GM12878 (cell line): ENCODE data around the gene FGF2. TPM values are rescaled to one million over a fixed set of nuclear protein-coding genes. Genes with fewer than 3 reads are reported as not detected.

ENCODE experiments used
- ATAC-seq: fragments of 200-7000 bp; cut with Tn5 transposase; 3 replicates; pipeline ENCODE4 v1.9.1; 2020; ENCODE audit warnings: mild to moderate bottlenecking, moderate library complexity
- BruUV-seq: library from RNA; stranded (reverse); fragments of 400-500 nt; replicated peaks from 2 replicates; lab custom pipeline; 2021; lab: Mats Ljungman, UMichigan
- CTCF ChIA-PET: fragments of 300-600 bp; sonication (Branson Sonifier 250); formaldehyde crosslinking; extraction: SDS; loops from one replicate; lab custom pipeline; 2021; ENCODE audit warnings: inconsistent platforms; lab: Yijun Ruan, JAX
- POLR2A ChIA-PET: fragments of 350-600 bp; formaldehyde crosslinking; extraction: SDS; loops from one replicate; lab custom pipeline; 2021; ENCODE audit warnings: inconsistent platforms; lab: Charles Lee
- RAD21 ChIA-PET: fragments of 300-600 bp; sonication (Branson Sonifier 250); formaldehyde crosslinking; loops from one replicate; lab custom pipeline; 2023; ENCODE audit warnings: antibody characterized with exemption; ENCODE audit not compliant: unreplicated experiment; lab: Charles Lee
- SMC1A ChIA-PET: fragments of 300-600 bp; sonication (Branson Sonifier 250); formaldehyde crosslinking; loops from one replicate; lab custom pipeline; 2023; ENCODE audit not compliant: unreplicated experiment, uncharacterized antibody; lab: Charles Lee
- DNase-seq: peaks from one replicate; pipeline ENCODE4 v3.0.0-alpha.2; 2011; ENCODE audit warnings: low read depth, low spot score
- FAIRE-seq: peaks from 3 replicates; lab custom pipeline; 2011; peaks lifted over from hg19 to GRCh38; lab: Jason Lieb, UNC
- H2AFZ ChIP-seq: 2 replicates; pipeline ENCODE4 v1.6.0; 2011; ENCODE audit warnings: low read depth, low read length, control low read depth; ENCODE audit not compliant: control insufficient read depth
- H3K27ac ChIP-seq: 2 replicates; pipeline ENCODE4 v1.5.1; 2011; ENCODE audit warnings: control low read depth; ENCODE audit not compliant: control insufficient read depth, insufficient read depth
- H3K27me3 ChIP-seq, 2 experiments: replicated peaks in 1 of 2; 2 replicates each; pipeline versions ENCODE4 v1.6.0 to v1.6.1; 2011; ENCODE audit warnings: low read length in 1 of 2; ENCODE audit not compliant: control insufficient read depth in 2 of 2, insufficient read depth in 2 of 2
- H3K36me3 ChIP-seq, 2 experiments: 2 replicates each; pipeline ENCODE4 v1.5.1; 2011; ENCODE audit warnings: low read length in 1 of 2; ENCODE audit not compliant: control insufficient read depth in 2 of 2, insufficient read depth in 2 of 2
- H3K4me1 ChIP-seq: 2 replicates; pipeline ENCODE4 v1.6.1; 2011; ENCODE audit warnings: mild to moderate bottlenecking, low read length, moderate library complexity, mixed read lengths; ENCODE audit not compliant: control insufficient read depth, insufficient read depth
- H3K4me2 ChIP-seq: 2 replicates; pipeline ENCODE4 v1.6.0; 2011; ENCODE audit warnings: control low read depth; ENCODE audit not compliant: control insufficient read depth, insufficient read depth
- H3K4me3 ChIP-seq: fragments of 200-600 bp; sonication (generic); 2 replicates; pipeline ENCODE4 v1.5.1; 2016
- H3K79me2 ChIP-seq: 2 replicates; pipeline ENCODE4 v1.6.0; 2011; ENCODE audit warnings: low read length; ENCODE audit not compliant: control insufficient read depth, insufficient read depth
- H3K9ac ChIP-seq: 2 replicates; pipeline ENCODE4 v1.8.0; 2011; ENCODE audit warnings: low read length, control low read depth, mixed read lengths; ENCODE audit not compliant: control insufficient read depth, insufficient read depth
- H3K9me3 ChIP-seq: replicated peaks from 3 replicates; pipeline ENCODE4 v1.5.1; 2011; ENCODE audit warnings: mild to moderate bottlenecking, low read length; ENCODE audit not compliant: control insufficient read depth, insufficient read depth
- H4K20me1 ChIP-seq: 2 replicates; pipeline ENCODE4 v1.6.0; 2011; ENCODE audit not compliant: control insufficient read depth, insufficient read depth
- CHD2 ChIP-seq: IDR thresholded peaks from 2 replicates; pipeline ENCODE4 v1.6.1; 2011; ENCODE audit warnings: low read depth, low read length, improper control_type of control experiment, borderline replicate concordance
- CHD4 ChIP-seq: fragments of 200-600 bp; sonication (generic); IDR thresholded peaks from 2 replicates; pipeline ENCODE4 v1.6.1; 2016; ENCODE audit warnings: mild to moderate bottlenecking
- E2F4 ChIP-seq: IDR thresholded peaks from 2 replicates; pipeline ENCODE4 v1.6.1; 2012; ENCODE audit warnings: low read depth, low read length, improper control_type of control experiment
- FOS ChIP-seq: IDR thresholded peaks from 3 replicates; pipeline ENCODE4 v1.6.1; 2011; ENCODE audit warnings: borderline replicate concordance; ENCODE audit not compliant: insufficient read length; ENCODE audit errors: extremely low read depth
- FOXK2 ChIP-seq: fragments of 450-650 bp; IDR thresholded peaks from 2 replicates; pipeline ENCODE4 v1.6.1; 2017; ENCODE audit warnings: mild to moderate bottlenecking, moderate library complexity
- FOXM1 ChIP-seq: IDR thresholded peaks from 2 replicates; pipeline ENCODE4 v1.6.1; 2012; ENCODE audit warnings: low read depth, mild to moderate bottlenecking, inconsistent platforms, low read length, moderate library complexity
- GATAD2B ChIP-seq: fragments of 450-650 bp; conservative IDR thresholded peaks from 2 replicates; pipeline ENCODE4 v1.6.1; 2017; ENCODE audit warnings: low read depth, mild to moderate bottlenecking, moderate library complexity
- HCFC1 ChIP-seq: fragments of 150-350 bp; IDR thresholded peaks from 2 replicates; pipeline ENCODE4 v1.6.1; 2014; ENCODE audit warnings: low read length
- KAT2A ChIP-seq: conservative IDR thresholded peaks from 2 replicates; pipeline ENCODE4 v1.6.1; 2011; ENCODE audit warnings: low read depth, low read length; ENCODE audit not compliant: control insufficient read depth
- KDM1A ChIP-seq: fragments of 200-600 bp; sonication (generic); IDR thresholded peaks from 2 replicates; pipeline ENCODE4 v1.6.1; 2016; ENCODE audit warnings: borderline replicate concordance
- MEF2A ChIP-seq: IDR thresholded peaks from 2 replicates; pipeline ENCODE4 v1.6.1; 2011; ENCODE audit warnings: low read depth, mild to moderate bottlenecking, low read length, moderate library complexity; ENCODE audit not compliant: insufficient read depth
- MXI1 ChIP-seq: fragments of 150-350 bp; IDR thresholded peaks from 2 replicates; pipeline ENCODE4 v1.6.1; 2011; ENCODE audit warnings: low read depth, mild to moderate bottlenecking, inconsistent platforms, low read length, improper control_type of control experiment
- NFIC ChIP-seq: IDR thresholded peaks from 2 replicates; pipeline ENCODE4 v1.6.1; 2012; ENCODE audit warnings: low read depth, mild to moderate bottlenecking, inconsistent platforms, low read length, moderate library complexity
- NRF1 ChIP-seq: conservative IDR thresholded peaks from 2 replicates; pipeline ENCODE4 v1.6.1; 2011; ENCODE audit warnings: mild to moderate bottlenecking, low read depth, low read length, improper control_type of control experiment
- PML ChIP-seq: IDR thresholded peaks from 2 replicates; pipeline ENCODE4 v1.6.1; 2012; ENCODE audit warnings: low read length, inconsistent platforms
- POLR2A ChIP-seq: IDR thresholded peaks from 2 replicates; pipeline ENCODE4 v1.6.1; 2011; ENCODE audit warnings: low read depth, mild to moderate bottlenecking, low read length
- RAD21 ChIP-seq: IDR thresholded peaks from 2 replicates; pipeline ENCODE4 v1.6.1; 2011; ENCODE audit warnings: mild to moderate bottlenecking, low read depth, low read length, moderate library complexity; ENCODE audit not compliant: insufficient read depth
- RAD51 ChIP-seq: fragments of 450-650 bp; IDR thresholded peaks from 2 replicates; pipeline ENCODE4 v1.6.1; 2016; ENCODE audit warnings: moderate library complexity, mild to moderate bottlenecking, inconsistent platforms
- RELA ChIP-seq: fragments of 450-650 bp; IDR thresholded peaks from 2 replicates; pipeline ENCODE4 v1.8.0; 2014; ENCODE audit warnings: borderline replicate concordance; ENCODE audit not compliant: partially characterized antibody
- SIX5 ChIP-seq: IDR thresholded peaks from 2 replicates; pipeline ENCODE4 v1.6.1; 2011; ENCODE audit warnings: mild to moderate bottlenecking, low read depth, low read length, moderate library complexity; ENCODE audit not compliant: severe bottlenecking
- SMC3 ChIP-seq: IDR thresholded peaks from 2 replicates; pipeline ENCODE4 v1.6.1; 2011; ENCODE audit warnings: low read length, improper control_type of control experiment, borderline replicate concordance
- TAF1 ChIP-seq: IDR thresholded peaks from 2 replicates; pipeline ENCODE4 v1.6.1; 2011; ENCODE audit warnings: mild to moderate bottlenecking, low read depth, low read length, borderline replicate concordance
- TBL1XR1 ChIP-seq: IDR thresholded peaks from 2 replicates; pipeline ENCODE4 v1.6.1; 2012; ENCODE audit warnings: low read depth, low read length, improper control_type of control experiment
- YBX1 ChIP-seq: fragments of 450-650 bp; IDR thresholded peaks from 2 replicates; pipeline ENCODE4 v1.6.1; 2016; ENCODE audit warnings: antibody characterized with exemption
- ZNF274 ChIP-seq: IDR thresholded peaks from one replicate; pipeline ENCODE4 v1.8.0; 2011; ENCODE audit not compliant: insufficient read length, insufficient read depth
- ZZZ3 ChIP-seq: IDR thresholded peaks from 2 replicates; pipeline ENCODE4 v1.6.1; 2011; ENCODE audit warnings: low read depth; ENCODE audit not compliant: control insufficient read depth, insufficient read length
- WGBS: methylation state at CpG from one replicate; pipeline ENCODE4 v1.1.6; 2016; ENCODE audit warnings: low lambda C conversion rate; ENCODE audit not compliant: insufficient replicate concordance, insufficient coverage; ENCODE audit errors: missing lambda C conversion rate; 5-methylcytosine and 5-hydroxymethylcytosine counted together
- in situ Hi-C: fragments of 300-500 bp; cut with MboI; formaldehyde crosslinking; loops from 9 replicates; pipeline ENCODE4 v1.14.3; 2018; ENCODE audit warnings: mixed read lengths
- intact Hi-C: fragments of 100-400 bp; cut with micrococcal nuclease; formaldehyde crosslinking; loops from one replicate; pipeline ENCODE4 v1.14.2; 2022; ENCODE audit not compliant: unreplicated experiment
- polyA plus RNA-seq, 11 experiments: library from polyadenylated mRNA; depleted of rRNA in 4 of 11; unstranded in 6 of 11; stranded (reverse) in 5 of 11; fragments of >200 nt; fragmentation: Nextera tagmentation in 4 of 11; fragmentation: Illumina TruSeq in 1 of 11; extraction: Ambion mirVana in 4 of 11; extraction: Trizol in 1 of 11; gene quantifications; 1 replicate in 1 of 11; 2 replicates in 10 of 11; pipeline versions ENCODE4 v1.2.1 to v1.2.3, GENCODE V29; 2011 to 2016; ENCODE audit warnings: inconsistent platforms in 2 of 11, missing spikeins in 2 of 11, low read depth in 1 of 11
- total RNA-seq, 4 experiments: library from RNA; depleted of rRNA in 3 of 4; stranded (reverse); fragments of >200 nt in 3 of 4; fragmentation: Illumina TruSeq in 1 of 4; extraction: Trizol in 1 of 4; gene quantifications; 2 replicates each; pipeline versions ENCODE4 v1.2.1 to v1.2.3, GENCODE V29; 2013 to 2021

The FGF2 gene
- total and polyA plus RNA-seq, 10 of the 15 experiments (the other 5 are each of a cell fraction or from before 2014, with no cell fraction given) = 0.13 to 1.7 (median 0.25) TPM

- no peak for ATAC-seq
Measured at GRCh38 chr4:122858705-122859104, 32.1 kb downstream of the FGF2 start.

GRCh38 chr4:122861172-122861943 is 34.7 kb downstream of the FGF2 start:
- Histone ChIP-seq H3K27ac (no peak overlapping the region), H3K9ac (no peak overlapping the region), H3K4me3 (no peak overlapping the region), H3K27me3 (no peaks in the 10 kb centered on the region), H2AFZ (no peak overlapping the region), H3K4me2 (no peak overlapping the region), H3K9me3 (no peaks in the 10 kb centered on the region), H3K79me2 (no peaks in the 10 kb centered on the region), H4K20me1 (no peaks in the 10 kb centered on the region), H3K36me3 (no peaks in the 10 kb centered on the region), H3K4me1 (no peaks in the 10 kb centered on the region)
- POLR2A ChIA-PET = no interaction called here
- no peak for DNase-seq
- no peak for FAIRE-seq
- SMC1A ChIA-PET = interaction anchor here (1.1 to 1.7 kb wide), 2 partner anchors 10 to 16 kb away, joined by 3 to 4 read pairs; no protein-coding TSS in a partner anchor
- in situ Hi-C loops (no loop called here), intact Hi-C loops (no loop called here)
- no peak for ATAC-seq
- CTCF ChIA-PET = no interaction called here
- RAD21 ChIA-PET = interaction anchor here (0.6 kb wide), 1 partner anchor 103 kb away, joined by 4 read pairs; no protein-coding TSS in a partner anchor
- WGBS = 37% methylated on average over 2 of the region's 2 CpGs
- no TSS peak for BruUV-seq
- TF ChIP-seq E2F4 (no peak), SMC3 (no peak), TAF1 (no peak), CHD2 (no peak), MEF2A (no peak), GATAD2B (no peak), ZNF274 (no peak), MXI1 (no peak), RELA (no peak), POLR2A (no peak), RAD21 (no peak), FOXK2 (no peak), FOXM1 (no peak), HCFC1 (no peak)

More at GRCh38 chr4:122858705-122859104, 32.1 kb downstream of the FGF2 start:
- TF ChIP-seq TBL1XR1 = no peak
- TF ChIP-seq SIX5 = no peak
- TF ChIP-seq FOS = no peak
- TF ChIP-seq KAT2A = no peak
- TF ChIP-seq RAD51 = no peak
- TF ChIP-seq NRF1 = no peak
- TF ChIP-seq NFIC = no peak
- no peak for TF ChIP-seq ZZZ3
- no peak for TF ChIP-seq CHD4
- TF ChIP-seq PML = no peak
- no peak for TF ChIP-seq YBX1
- no peak for TF ChIP-seq KDM1A
- Histone ChIP-seq H4K20me1 (no peaks in the 10 kb centered on the region), H3K79me2 (no peaks in the 10 kb centered on the region), H3K4me1 (no peaks in the 10 kb centered on the region), H3K4me2 (no peak overlapping the region), H3K27me3 (no peaks in the 10 kb centered on the region), H3K9me3 (no peaks in the 10 kb centered on the region), H3K27ac (no peak overlapping the region), H3K9ac (no peak overlapping the region), H3K36me3 (no peaks in the 10 kb centered on the region), H3K4me3 (no peak overlapping the region), H2AFZ (no peak overlapping the region)
- ChIA-PET CTCF (interaction anchor here (1.0 kb wide), 1 partner anchor 72 kb away, joined by 3 read pairs; no protein-coding TSS in a partner anchor), POLR2A (no interaction called here), RAD21 (no interaction called here), SMC1A (interaction anchor here (1.0 kb wide), 1 partner anchor 26 kb away, joined by 5 read pairs; no protein-coding TSS in a partner anchor)
- FAIRE-seq (no peak), DNase-seq (no peak)
- BruUV-seq = no TSS peak
- intact Hi-C loops (no loop called here), in situ Hi-C loops (no loop called here)
- 51% methylated on average over 2 of the region's 2 CpGs for WGBS
